AG10803 (cell line): ENCODE results near the gene ARHGAP45.

Experiments
- DNase-seq: peaks from one replicate; pipeline ENCODE4 v3.0.0; 2010; ENCODE audit warnings: low read depth
- H3K4me3 ChIP-seq: 2 replicates; pipeline ENCODE4 v1.5.1; 2011; ENCODE audit warnings: mild to moderate bottlenecking, low read length, control low read depth
- CTCF ChIP-seq: conservative IDR thresholded peaks from 2 replicates; pipeline ENCODE4 v1.5.1; 2011; ENCODE audit warnings: mild to moderate bottlenecking, low read length, control low read depth, inconsistent platforms

The ARHGAP45 gene

GRCh38 chr19:1122021-1122971 lies 55.3 kb downstream of the ARHGAP45 start:
- H3K4me3 ChIP-seq = no peak overlapping the region
- no peak for DNase-seq
- TF ChIP-seq CTCF = no peak

GRCh38 chr19:1122972-1123363 lies 56.0 kb downstream of the ARHGAP45 start:
- TF ChIP-seq CTCF = no peak
- peak; percentile 75 for DNase-seq
- H3K4me3 ChIP-seq = no peak overlapping the region

- no peak for TF ChIP-seq CTCF
- no peak overlapping the region for H3K4me3 ChIP-seq
- no peak for DNase-seq
Observed at GRCh38 chr19:1123381-1123780, 56.4 kb downstream of the ARHGAP45 start.

GRCh38 chr19:1123885-1124677 lies 57.1 kb downstream of the ARHGAP45 start:
- DNase-seq = no peak
- H3K4me3 ChIP-seq = no peak overlapping the region
- no peak for TF ChIP-seq CTCF

GRCh38 chr19:1125601-1126467 lies 58.9 kb downstream of the ARHGAP45 start:
- DNase-seq = no peak
- TF ChIP-seq CTCF = no peak
- no peak overlapping the region for H3K4me3 ChIP-seq

- H3K4me3 ChIP-seq = no peak overlapping the region
- DNase-seq = no peak
Observed at GRCh38 chr19:1126984-1127760, 60.2 kb downstream of the ARHGAP45 start.

More at GRCh38 chr19:1126984-1127760, 60.2 kb downstream of the ARHGAP45 start:
- no peak for TF ChIP-seq CTCF
